ENCODE data around the gene MOSPD3. TPM values are rescaled to one million over a fixed set of nuclear protein-coding genes. Genes with fewer than 3 reads are reported as not detected.

MOSPD3 gene
- total RNA-seq, 1 experiment from 2014 or later, result 13.0 TPM

DNA sequence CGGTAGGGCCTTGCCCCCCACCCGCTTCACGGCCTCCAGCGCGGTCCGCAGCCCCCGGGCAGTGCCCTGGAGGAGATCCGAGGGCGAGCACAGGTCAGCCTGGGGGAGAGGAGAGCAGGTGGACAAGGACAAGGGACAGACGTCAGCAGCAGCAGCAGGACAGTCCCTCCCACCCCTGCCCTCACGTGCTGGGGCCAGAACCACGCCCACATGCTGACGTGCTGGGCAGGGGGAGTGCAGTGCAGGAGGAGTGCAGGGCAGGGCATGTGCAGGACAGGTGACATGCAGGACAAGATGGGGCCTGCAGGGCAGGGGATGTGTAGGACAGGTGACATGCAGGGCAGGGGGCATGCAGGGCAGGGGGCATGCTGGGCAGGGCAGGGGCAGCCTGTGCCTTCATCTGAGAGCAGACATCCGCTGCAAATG lies 37.1 kb upstream of the MOSPD3 start:
- no peak for DNase-seq (ENCODE audit: low read depth)

DNA sequence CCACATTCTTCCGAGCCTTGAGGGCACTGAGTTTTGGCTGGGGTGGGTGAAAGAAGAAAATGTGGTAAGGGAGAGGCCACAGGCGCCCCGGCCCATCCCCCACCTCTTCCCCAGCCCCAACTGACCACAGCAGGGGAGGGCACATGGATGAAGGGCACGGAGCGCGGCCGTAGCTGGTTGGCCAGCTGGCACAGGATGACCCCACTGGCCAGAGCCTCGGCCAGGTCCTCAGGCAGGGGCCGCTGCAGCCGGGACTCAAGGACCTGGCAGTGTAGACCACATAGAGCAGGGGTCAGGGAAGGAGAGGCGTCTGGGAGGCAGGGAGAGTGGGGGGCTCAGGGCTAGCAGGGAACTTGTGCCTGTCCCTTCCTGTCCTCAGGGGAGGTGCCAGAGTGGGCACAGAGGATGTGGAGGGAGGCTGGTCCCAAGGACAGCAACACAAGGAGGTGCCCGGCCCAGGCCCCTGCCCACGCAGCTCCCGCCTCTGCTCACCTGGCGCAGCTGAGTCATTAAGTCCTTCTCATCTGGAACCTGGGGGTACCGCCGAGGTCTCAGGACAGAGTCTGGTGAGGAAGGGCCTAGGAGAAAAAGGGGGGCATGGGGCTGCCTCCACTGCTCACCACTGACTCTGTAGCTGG lies 36.5 kb upstream of the MOSPD3 start:
- no peak for DNase-seq (ENCODE audit: low read depth)

DNA sequence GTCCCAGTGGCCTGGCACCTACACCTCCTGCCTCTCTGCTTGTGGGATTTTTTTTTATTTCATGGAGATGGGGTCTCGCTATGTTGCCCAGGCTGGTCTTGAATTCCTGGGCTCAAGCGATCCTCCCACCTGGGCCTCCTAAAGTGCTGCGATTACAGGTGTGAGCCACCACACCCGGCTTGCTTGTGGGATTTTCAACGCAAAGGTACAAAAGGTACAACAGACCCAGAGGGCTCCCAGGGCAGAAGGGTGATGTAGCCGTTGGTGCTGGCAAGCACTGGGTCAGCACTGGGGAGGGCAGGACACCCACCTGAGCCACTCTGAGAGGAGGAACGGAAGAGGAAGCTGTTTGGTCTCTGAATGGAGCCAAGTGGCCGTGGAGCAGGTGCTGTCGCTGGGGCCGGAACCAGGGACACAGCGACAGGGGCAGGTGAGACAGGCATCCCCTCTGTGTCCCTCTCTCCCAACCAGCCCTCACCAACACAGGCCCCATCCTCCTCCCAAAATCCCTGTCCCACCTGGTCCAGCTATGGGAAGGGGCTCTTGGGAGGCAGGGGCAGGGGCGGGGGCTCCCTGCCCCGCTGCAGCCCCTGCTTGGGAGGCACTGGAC lies 35.9 kb upstream of the MOSPD3 start:
- no peak for DNase-seq (ENCODE audit: low read depth)

DNA sequence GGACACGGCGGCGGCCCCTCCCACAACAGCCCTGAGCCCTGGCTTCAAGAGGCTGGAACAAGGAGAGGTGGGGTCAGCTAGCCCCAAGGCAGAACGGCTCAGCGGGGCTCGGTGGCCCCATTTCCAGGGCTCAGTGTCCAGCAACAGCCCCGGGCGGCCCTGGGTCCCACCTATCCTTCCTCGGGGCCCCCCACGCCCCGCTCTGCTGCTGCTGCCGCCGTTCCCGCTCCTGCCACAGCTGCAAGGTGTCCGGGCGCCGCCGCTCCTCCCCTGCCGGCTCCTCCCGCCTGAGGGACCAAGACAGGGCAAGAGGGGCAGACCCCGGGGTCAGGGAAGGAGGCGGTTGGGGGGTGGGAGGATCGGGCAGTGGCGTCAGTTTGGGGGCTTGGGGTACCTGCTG lies 35.2 kb upstream of the MOSPD3 start:
- no peak for DNase-seq (ENCODE audit: low read depth)

DNA sequence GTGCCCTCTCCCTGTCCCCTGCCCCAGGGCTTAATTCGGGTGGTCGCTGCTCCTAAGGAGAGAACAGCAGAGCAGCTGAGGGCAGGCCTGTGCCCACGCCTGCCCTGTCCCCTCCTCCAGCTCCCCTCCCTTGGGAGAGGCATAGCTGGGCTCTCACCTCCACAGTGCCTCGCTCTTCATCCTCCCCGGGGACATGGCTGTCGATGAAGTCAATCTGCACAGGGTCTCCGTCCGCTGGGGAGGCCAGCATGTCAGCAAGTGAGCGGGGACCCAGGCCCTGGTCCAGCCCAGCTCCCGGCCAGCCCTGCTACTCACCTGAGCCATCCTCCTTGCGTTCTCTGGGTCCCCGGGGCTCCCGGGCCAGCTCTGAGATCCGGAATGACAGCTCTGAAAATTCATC lies 34.8 kb upstream of the MOSPD3 start:
- DNase-seq (ENCODE audit: low read depth), result no peak

DNA sequence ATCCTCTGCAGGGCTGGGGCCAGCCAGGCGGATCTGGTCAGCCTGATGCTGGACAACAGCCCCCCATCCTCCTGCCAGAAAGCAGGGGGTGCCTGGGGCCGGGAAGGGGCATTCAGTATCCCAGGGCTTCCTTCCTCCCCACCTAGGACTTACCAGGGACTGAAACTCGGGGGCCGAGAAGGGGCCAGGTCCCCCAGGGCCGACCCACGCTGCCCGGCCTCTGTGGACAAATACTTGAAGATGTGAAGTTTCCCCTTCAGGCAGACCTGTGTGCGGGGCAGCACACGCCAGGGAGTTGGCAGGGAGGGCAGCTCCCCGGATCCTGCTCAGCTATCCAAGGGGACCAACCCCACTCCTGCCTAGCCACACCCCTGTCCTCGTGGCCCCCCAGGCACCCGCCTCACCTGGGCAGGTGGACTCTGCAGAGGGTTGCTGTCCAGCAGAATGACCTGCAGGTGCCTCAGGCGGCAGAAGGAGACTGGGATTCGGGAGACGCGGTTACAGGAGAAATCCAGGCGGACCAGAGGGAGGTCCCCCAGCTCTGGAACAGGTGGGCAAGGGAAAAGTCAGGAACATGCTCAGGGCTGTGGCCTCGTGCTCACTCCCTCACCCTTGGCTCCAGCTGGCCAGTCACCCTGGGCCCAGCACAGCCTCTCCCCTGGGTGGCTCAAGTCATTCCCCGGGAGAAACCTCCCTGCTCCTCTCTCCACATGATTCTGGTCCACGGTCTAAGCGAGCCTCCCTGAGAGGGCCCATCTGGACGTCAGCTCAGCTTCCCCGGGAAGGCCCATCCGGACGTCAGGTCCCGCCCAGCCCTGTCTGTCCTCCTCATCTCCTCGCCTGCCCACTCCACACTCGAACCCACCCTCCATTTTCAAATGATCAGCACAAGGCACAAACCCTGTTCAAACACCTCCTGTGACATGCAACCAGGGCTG lies 33.8 kb upstream of the MOSPD3 start:
- no peak for DNase-seq (ENCODE audit: low read depth)

DNA sequence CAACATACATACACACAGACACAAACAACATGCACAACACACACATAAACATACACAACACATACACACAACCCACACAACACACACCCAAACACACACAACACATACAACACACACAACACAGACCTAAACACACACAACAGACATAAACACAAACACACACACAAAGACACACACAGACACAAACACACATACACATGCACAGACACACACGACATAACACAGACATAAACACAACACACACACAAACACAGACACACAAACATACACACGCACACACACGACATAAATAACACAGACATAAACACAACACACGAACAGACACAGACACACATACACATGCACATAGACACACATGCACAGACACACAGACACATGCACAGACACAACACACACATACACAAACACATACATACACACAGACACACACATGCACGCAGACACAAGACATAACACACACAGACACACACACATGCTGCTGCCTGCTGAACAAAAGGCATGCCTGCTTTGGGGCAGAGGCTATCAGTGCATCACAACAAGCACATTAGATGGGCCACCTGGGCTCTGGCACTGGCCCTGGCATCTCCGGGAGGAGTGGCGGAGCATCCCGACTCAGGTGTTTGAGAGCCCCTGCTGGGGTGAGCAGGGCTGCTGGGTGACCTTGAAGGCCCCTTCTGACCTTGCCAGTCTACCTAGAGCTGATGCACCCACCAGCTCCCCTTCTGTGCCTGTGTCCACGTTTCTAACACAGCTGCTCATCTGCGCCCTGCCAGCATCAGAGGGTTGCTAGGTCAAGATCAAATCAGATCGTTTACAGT lies 31.7 kb upstream of the MOSPD3 start:
- DNase-seq (ENCODE audit: low read depth), result no peak

DNA sequence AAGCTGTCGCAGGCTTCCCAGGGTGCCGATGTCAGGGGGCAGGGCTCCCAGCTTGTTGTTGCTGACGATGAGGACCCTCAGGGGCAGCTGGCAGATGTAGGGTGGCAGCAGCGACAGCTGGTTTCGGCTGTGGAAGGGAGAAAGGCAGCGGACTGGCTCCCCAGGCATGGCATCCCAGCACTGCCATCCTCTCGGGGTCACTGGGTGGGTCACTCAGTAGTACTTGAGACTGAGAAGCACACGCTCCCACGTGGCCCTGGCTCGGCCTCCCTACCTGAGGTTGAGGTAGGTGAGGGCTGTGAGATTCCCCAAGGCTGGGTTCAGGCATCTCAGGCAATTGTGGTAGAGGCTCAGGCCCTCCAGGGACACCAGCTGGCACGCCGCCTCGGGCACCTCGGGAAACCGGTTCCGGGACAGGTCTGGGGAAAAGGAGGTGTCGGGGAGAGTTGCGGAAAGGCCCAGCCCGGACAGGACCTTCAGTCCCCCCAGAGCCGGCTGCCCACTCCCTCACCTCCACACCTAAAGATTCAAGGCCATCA lies 30.2 kb upstream of the MOSPD3 start:
- no peak for DNase-seq (ENCODE audit: low read depth)

DNA sequence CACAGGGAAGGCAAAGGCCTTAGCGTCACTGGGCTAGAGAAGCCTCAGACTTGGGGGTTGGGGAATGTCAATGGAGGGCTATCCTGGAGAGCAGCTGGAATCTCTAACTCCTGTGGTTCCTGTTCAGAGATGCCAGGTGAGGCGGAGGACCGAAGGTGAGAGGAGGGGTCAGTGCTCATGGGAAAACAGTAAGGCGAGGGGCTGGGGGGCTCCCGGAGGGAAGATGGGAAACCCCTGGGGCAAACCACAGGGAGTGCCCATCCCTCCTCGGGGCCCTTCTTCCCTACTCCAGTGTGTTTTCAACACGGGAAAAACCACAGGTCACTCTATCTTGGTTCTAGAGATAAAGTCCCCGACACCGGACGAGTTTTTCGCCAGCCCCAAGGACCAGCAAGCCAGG lies 29.7 kb upstream of the MOSPD3 start:
- DNase-seq (ENCODE audit: low read depth), result no peak

DNA sequence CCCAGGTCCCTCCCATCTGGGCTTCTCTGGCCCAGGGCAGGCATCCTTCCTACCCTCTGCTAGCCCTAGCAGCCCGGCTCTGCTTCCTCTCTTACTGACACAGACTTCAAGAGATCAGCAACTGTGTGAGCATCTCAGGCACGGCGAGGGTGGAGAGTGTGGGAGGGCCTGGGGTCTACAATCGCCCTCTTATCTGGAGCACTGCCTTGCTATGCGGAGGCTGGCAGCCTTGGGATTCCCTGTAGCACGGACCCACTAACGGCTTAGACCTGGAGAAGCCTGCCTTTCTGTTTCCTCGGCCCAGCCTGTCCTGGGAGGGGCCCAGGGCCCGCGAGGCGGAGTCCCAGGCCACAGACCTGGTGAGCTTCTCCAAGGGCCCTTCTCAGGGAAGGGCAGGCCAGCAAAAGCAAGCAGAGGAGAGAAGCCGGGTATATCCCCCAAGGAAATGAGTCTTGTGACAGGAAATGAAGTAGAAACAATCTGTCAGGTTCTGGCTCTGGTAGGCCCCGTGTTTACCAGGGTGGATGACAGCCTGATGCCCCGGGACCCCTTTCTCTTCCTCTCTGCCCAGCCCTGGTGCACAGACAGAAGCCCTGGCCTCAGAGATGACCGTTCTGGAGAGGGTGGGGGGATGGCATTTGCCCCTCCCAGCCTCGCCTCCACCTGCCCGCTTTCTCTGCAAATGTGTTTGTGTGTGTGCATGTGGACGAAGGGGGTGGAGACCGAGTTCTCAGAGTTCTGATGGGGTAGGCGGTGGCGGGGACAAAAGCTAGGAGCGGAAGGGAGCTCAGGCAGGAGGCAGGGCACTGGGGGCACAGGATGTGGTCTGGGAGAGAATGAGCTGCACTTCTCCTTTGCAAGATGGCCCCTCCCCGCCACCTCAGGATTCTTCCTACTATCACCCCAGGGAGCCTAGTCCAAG lies 28.9 kb upstream of the MOSPD3 start:
- peak; percentile 93 for DNase-seq (ENCODE audit: low read depth)

DNA sequence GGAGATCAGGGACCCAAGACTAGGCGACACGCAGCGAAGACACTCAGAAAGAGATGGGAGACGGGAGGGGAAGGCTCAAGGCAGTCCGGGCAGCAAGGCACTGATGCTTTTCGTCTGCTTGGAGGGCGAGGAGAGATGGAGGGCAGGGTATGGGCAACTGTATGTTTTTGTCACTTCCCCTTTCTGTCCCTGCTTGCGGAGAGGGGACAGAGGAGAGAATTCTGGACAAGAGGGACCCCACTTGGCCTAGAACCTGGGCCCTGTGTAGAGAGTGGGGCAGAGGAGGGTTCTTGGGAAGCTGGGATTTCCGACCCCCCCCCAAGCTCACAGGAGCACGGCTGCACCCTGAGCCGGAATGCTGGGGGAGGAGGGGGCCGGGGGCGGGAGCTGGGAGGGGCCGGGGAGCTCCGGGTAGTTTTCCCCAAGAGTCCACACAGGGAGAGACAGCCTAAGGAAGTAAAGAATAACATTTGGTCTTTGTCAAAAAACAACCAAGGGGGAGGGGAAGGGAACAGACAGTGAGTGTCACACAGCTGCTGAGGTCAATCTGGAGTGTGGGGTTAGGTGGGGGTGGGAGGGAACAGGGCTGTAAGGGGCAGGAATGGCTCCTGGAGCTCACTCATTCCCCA lies 28.2 kb upstream of the MOSPD3 start:
- peak; percentile 27 for DNase-seq (ENCODE audit: low read depth)

DNA sequence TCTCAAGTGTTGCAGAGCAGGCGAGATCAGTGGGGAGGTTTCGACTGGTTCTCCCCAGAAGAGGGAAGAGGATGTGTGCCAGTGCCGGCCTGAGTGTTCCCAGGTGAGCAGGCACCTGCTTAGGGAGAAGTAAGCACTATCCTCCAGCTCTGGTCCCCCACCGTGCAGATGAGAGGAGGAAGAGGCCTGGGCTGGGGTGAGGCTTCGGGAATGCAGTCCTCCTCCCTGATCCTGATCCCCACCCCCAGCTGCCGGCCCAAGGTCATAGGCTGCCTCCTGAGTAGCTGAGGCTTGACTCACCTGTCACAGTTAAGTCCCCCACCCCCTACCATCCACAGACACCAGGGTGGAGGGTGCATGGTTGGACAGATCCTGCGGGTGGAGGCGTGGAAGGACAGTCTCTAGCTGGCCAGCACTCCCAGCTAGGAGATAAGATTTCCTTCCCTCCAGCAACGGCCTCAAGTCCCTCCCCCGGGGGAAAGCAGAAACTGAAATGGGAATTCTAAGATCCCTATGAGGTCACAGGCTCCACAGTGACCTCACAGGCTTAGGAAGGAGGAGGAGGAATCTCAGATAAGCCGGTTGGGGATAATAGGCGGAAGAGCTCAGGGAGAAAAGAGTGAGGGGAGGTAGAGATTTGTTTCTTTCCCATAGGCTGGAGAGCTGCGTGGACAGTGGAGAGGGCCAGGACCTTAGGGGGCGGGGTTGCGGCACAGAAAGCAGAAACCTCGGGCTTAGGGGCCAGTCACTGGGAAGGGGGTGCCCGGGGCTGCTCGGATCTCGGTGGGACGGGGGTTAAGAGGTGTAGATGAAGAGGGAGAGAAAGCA lies 27.4 kb upstream of the MOSPD3 start:
- DNase-seq (ENCODE audit: low read depth), result peak; percentile 72

DNA sequence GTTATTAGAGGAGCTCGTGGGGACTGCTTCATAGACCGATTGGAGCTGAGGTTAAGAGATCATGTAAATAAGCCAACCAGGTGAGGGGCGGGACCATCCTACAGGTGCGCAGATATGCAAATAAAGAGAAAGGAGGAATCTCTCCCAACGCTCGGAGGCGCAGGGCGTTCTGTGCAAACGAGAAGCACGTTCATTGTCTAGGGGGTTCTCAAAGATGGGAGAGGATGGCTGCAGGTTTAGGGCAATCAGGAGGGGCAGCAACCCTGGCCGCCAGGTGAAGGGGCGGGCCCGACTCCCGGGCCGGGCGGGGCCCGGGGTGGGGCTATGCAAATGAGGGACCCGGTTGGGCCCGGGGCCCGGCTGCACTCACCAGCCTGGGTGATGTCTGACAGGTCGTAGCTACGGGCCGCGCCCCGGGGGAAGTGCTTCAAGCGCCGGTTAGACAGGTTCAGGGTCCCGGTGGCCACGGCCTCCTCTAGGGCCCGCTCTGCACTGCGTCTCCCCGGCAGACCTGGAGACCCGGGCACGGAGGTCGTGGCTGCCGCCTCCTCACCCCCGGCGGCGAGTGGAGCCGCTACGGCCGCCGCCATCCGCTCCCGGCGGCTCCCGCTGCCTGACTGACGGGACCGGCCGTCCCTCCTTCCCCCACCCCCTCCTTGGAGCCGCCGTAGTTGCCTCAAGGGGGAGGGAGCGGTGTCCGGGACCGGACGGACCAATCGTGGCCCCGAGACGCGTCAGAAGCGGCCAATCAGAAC lies 26.7 kb upstream of the MOSPD3 start, which contains the start of gene LRCH4:
TSS of gene LRCH4 (minus strand) at position 619 of the 755 bp plus-strand sequence. CDS start at position 590, 29 bp downstream.
- no peak for DNase-seq (ENCODE audit: low read depth)

DNA sequence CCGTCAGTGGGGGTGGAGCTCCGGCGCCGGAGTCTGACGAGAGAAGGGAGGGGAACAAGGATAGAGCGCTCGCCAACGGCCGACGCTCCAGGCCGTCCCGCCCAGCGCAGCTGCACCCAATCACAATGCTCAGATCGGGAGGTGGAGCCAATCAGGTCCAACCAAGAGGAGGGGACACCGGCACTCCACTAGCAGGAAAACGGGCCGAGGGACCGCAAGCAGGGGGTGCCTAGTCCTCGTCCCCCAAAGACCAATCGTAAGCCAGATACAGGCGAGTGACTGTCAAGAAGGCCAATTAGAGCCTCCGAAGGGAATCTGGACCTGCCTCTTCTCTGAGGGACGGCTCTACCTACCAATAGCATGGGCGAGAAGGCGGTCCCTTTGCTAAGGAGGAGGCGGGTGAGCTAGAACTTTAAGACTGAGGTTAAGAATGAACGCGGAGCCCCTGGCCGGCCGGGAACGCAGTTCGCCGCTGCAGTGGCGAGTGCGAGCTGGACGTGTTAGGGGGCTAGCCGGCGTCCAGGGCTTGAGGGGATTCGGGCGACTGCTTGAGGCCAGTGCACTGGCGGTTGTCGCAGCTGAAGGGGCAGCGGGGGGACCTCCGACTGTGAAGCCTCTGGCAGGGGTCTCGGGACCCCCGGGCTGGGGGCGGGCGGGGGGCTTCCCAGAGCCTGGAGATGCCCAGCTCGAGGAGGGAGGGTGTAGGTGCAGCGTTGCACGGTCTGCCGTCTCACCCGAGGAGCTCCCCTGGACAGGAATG lies 25.9 kb upstream of the MOSPD3 start, which contains the start of gene FBXO24:
TSS of gene FBXO24 (plus strand) at position 63 of the 760 bp plus-strand sequence. CDS start at position 361, 298 bp downstream.
- peak; percentile 100 for DNase-seq (ENCODE audit: low read depth)

DNA sequence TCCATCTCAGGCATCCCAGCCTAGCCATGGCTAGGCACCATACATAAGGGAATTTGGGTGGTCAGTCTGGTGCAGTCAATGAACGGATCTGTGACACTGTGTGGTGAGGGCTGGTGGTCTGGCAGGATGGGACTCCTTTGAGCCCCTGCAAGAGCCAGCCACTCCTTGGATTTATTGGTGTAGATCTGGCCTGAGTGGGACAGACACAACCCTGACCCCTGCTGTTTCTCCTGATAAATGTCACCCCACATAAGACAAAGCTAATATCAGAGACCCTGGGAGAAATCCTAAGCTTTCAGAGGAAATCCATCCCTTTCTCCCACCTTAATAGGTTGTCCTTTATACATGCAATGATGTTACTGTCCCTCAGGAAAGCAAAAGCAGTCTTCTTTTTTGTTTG lies 23.9 kb upstream of the MOSPD3 start:
- DNase-seq (ENCODE audit: low read depth), result peak; percentile 34

DNA sequence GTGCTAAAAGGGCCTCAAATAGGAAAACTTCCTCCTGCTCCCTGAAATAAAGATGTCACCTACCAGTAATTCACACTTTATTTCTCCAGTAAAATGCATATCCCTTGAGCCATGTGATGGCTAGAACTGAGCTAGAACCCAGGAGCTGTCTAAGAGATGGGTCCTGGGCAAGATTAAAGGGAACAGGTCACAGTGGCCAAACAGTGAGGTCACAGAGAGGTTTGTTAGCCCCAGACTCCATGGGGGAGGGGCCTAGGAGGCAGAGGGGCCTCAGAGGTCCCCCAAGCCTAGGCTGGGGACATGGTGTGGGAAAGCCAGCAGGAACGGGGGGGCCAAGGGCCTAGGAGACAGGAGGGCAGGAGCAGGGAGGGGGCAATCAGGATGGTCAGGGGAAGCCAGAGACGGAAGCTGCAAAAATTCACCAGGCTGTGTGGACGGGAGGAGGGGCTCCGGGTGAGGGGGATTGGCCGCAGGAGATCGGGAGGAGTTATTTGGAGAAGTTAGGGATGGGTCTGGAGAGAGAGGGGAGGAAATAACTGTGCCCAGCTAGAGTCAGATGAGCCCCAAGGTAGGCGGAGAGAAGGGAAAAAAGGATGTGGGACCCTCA lies 22.9 kb upstream of the MOSPD3 start:
- DNase-seq (ENCODE audit: low read depth), result no peak
